HepG2 (cell line): ENCODE measurements around the gene ZNF773. TPM values are rescaled to one million over a fixed set of nuclear protein-coding genes. Genes with fewer than 3 reads are reported as not detected.
A peak's percentile ranks its signal among the peaks of the same experiment; 100 is the strongest.

ENCODE experiments used
- FOXA1 ChIP-seq, 2 experiments: fragments of 450-650 bp in 1 of 2; sonication (generic) in 1 of 2; formaldehyde crosslinking in 1 of 2; IDR thresholded peaks; 2 replicates each; pipeline versions ENCODE4 v1.4.0 to v1.6.1; 2016 to 2020; ENCODE audit warnings: missing genetic modification reagents in 1 of 2
- FOXA3 ChIP-seq: IDR thresholded peaks from 2 replicates; pipeline ENCODE4 v1.6.1; 2016; ENCODE audit warnings: missing genetic modification reagents, missing compliant biosample characterization
- FOXJ3 ChIP-seq: sonication (generic); formaldehyde crosslinking; IDR thresholded peaks from 2 replicates; pipeline ENCODE4 v1.4.0; 2020; ENCODE audit warnings: missing genetic modification reagents, mild to moderate bottlenecking, borderline replicate concordance
- FOXO1 ChIP-seq: sonication (generic); formaldehyde crosslinking; IDR thresholded peaks from 2 replicates; pipeline ENCODE4 v1.4.0; 2020; ENCODE audit warnings: missing genetic modification reagents
- HMG20B ChIP-seq: conservative IDR thresholded peaks from 2 replicates; pipeline ENCODE4 v1.6.1; 2016; ENCODE audit warnings: missing genetic modification reagents, missing compliant biosample characterization
- HOMEZ ChIP-seq: IDR thresholded peaks from 2 replicates; pipeline ENCODE4 v1.6.1; 2016; ENCODE audit warnings: low read depth
- PHF5A ChIP-seq: IDR thresholded peaks from one replicate; pipeline ENCODE4 v1.6.1; 2018; ENCODE audit warnings: low read depth, missing genetic modification reagents; ENCODE audit not compliant: unreplicated experiment
- POLR2AphosphoS2 ChIP-seq: IDR thresholded peaks from 2 replicates; pipeline ENCODE4 v1.6.1; 2011; ENCODE audit warnings: low read depth, low read length, improper control_type of control experiment
- RBAK ChIP-seq: sonication (generic); formaldehyde crosslinking; IDR thresholded peaks from 2 replicates; pipeline ENCODE4 v1.5.1; 2020; ENCODE audit warnings: mild to moderate bottlenecking, missing genetic modification reagents
- RBFOX2 ChIP-seq: fragments of 200-400 bp; formaldehyde crosslinking; IDR thresholded peaks from 2 replicates; pipeline ENCODE4 v1.6.1; 2017; ENCODE audit warnings: low read depth, mild to moderate bottlenecking, low read length
- SMC3 ChIP-seq: IDR thresholded peaks from 2 replicates; pipeline ENCODE4 v1.6.1; 2011; ENCODE audit warnings: low read length, improper control_type of control experiment
- TCF12 ChIP-seq, 2 experiments: fragments of 450-650 bp in 1 of 2; sonication (generic) in 1 of 2; formaldehyde crosslinking in 1 of 2; IDR thresholded peaks; 2 replicates each; pipeline versions ENCODE4 v1.6.1 to v1.8.0; 2017 to 2022; ENCODE audit warnings: antibody characterized with exemption in 1 of 2, mild to moderate bottlenecking in 1 of 2, missing genetic modification reagents in 1 of 2, moderate library complexity in 1 of 2
- WIZ ChIP-seq: sonication (generic); formaldehyde crosslinking; IDR thresholded peaks from 2 replicates; pipeline ENCODE4 v1.5.1; 2020; ENCODE audit warnings: mild to moderate bottlenecking, missing genetic modification reagents
- ZFP37 ChIP-seq: sonication (generic); formaldehyde crosslinking; IDR thresholded peaks from 2 replicates; pipeline ENCODE4 v1.4.0; 2020; ENCODE audit warnings: missing genetic modification reagents, borderline replicate concordance
- ZKSCAN8 ChIP-seq: IDR thresholded peaks from 2 replicates; pipeline ENCODE4 v1.6.1; 2016; ENCODE audit warnings: borderline replicate concordance, missing genetic modification reagents, missing compliant biosample characterization
- ZMYM4 ChIP-seq: sonication (generic); formaldehyde crosslinking; IDR thresholded peaks from 2 replicates; pipeline ENCODE4 v1.8.1; 2023; ENCODE audit warnings: mild to moderate bottlenecking, missing genetic modification reagents
- ZNF124 ChIP-seq: sonication (generic); formaldehyde crosslinking; IDR thresholded peaks from 2 replicates; pipeline ENCODE4 v1.4.0; 2020; ENCODE audit warnings: missing genetic modification reagents
- ZNF468 ChIP-seq: sonication (generic); formaldehyde crosslinking; IDR thresholded peaks from 2 replicates; pipeline ENCODE4 v1.8.0; 2022; ENCODE audit warnings: mild to moderate bottlenecking, moderate library complexity, missing genetic modification reagents
- ZNF496 ChIP-seq: sonication (generic); formaldehyde crosslinking; IDR thresholded peaks from 2 replicates; pipeline ENCODE4 v1.8.1; 2023; ENCODE audit warnings: mild to moderate bottlenecking, moderate library complexity, missing genetic modification reagents; ENCODE audit not compliant: insufficient replicate concordance
- ZNF530 ChIP-seq: sonication (generic); formaldehyde crosslinking; IDR thresholded peaks from 2 replicates; pipeline ENCODE4 v1.5.0; 2020; ENCODE audit warnings: low read depth, mild to moderate bottlenecking, missing genetic modification reagents
- ZNF703 ChIP-seq: sonication (generic); formaldehyde crosslinking; IDR thresholded peaks from 2 replicates; pipeline ENCODE4 v1.5.1; 2020; ENCODE audit warnings: missing genetic modification reagents, mild to moderate bottlenecking, moderate library complexity, borderline replicate concordance
- ZNF713 ChIP-seq: sonication (generic); formaldehyde crosslinking; IDR thresholded peaks from 2 replicates; pipeline ENCODE4 v1.4.0; 2020; ENCODE audit warnings: mild to moderate bottlenecking, missing genetic modification reagents
- ZNF782 ChIP-seq: sonication (generic); formaldehyde crosslinking; IDR thresholded peaks from 2 replicates; pipeline ENCODE4 v1.4.0; 2020; ENCODE audit warnings: missing genetic modification reagents, mild to moderate bottlenecking, borderline replicate concordance
- polyA plus RNA-seq, 8 experiments: library from polyadenylated mRNA; depleted of rRNA in 3 of 8; stranded (reverse) in 7 of 8; unstranded in 1 of 8; fragments of >200 nt; fragmentation: Illumina TruSeq in 4 of 8; extraction: Trizol in 4 of 8; gene quantifications; 2 replicates each; pipeline versions ENCODE4 v1.2.1 to v1.2.3, GENCODE V29; 2011 to 2016; ENCODE audit warnings: low read depth in 4 of 8, missing spikeins in 1 of 8, mixed read lengths in 1 of 8; ENCODE audit not compliant: insufficient read depth in 1 of 8
- total RNA-seq, 5 experiments: library from RNA; depleted of rRNA; stranded (reverse); fragments of >200 nt; fragmentation: Illumina TruSeq; extraction: Trizol; gene quantifications; 2 replicates each; pipeline ENCODE4 v1.2.3, GENCODE V29; 2016; ENCODE audit warnings: low read depth in 1 of 5
- TF ChIP-seq, protein P1 (sequence below): sonication (generic); formaldehyde crosslinking; IDR thresholded peaks from 2 replicates; pipeline ENCODE4 v1.4.0; 2020; ENCODE audit warnings: low read depth, mild to moderate bottlenecking, missing genetic modification reagents
- TF ChIP-seq, protein P2 (sequence below): sonication (generic); formaldehyde crosslinking; IDR thresholded peaks from 2 replicates; pipeline ENCODE4 v1.4.0; 2020; ENCODE audit warnings: missing genetic modification reagents, borderline replicate concordance

Gene ZNF773
- total and polyA plus RNA-seq, 2 of the 13 experiments (the other 11 are each of a cell fraction or from before 2014, with no cell fraction given): 5.7 to 6.7 TPM

DNA sequence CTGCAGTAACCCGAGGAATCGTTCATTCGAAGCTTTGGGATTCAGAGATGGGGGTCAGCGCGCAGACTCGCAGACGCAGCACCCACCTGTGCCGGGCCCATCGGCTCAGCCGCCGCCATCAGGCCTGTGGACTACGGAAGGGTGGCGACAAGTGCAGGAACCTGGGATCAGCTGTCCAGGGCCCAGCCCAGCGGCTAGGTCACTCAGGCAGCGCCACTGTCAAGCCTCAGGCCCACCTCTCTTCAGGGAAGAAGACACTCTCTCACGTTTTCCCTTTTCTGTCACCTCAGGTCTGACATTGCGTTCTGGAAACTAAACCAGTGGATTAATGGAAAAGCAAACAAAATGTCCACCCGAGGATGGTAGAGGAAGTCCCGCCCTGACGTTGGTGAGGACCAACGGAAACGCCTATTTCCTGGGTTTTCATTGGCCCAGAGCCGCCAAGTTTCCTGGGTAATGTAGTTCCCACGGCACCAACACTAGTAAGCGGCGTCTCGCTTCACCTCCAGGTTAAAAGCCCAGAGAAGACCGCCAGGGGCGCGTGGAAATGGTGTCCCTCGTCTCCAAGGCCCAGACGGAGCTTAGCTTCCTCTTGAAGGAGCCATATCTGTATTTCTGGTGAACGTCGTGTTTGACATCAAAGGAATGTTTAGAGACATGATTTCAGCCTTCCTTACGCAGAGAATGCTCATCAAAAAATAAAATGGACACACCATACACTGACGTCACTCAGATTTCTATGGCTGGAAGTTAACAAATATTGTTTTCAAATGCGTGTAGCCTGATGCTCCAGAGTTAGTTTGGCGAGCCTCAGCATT, 22.3 kb upstream of the ZNF773 start, which contains the start of gene ZNF772 (continued):
- TF ChIP-seq ZNF713 (CRISPR knock-in tag) (no peak), ZNF703 (CRISPR knock-in tag) (no peak), FOXO1 (CRISPR knock-in tag) (no peak; the same call in 1 of the 2 replicates), ZMYM4 (CRISPR knock-in tag) (peak; percentile 15; the same call in 1 of the 2 replicates), HMG20B (no peak), SMC3 (no peak), HOMEZ (CRISPR knock-in tag) (0 out of 2 replicates have a peak, but pooled peaks have one; percentile 16), ZFP37 (0 out of 2 replicates have a peak, but pooled peaks have one; percentile 17), RBFOX2 (peak; percentile 54; the same call in 1 of the 2 replicates), WIZ (CRISPR knock-in tag) (no peak), ZNF782 (CRISPR knock-in tag) (no peak), RBAK (CRISPR knock-in tag) (0 out of 2 replicates have a peak, but pooled peaks have one; percentile 14), FOXA3 (CRISPR knock-in tag) (peak; percentile 18; the same call in 1 of the 2 replicates), ZNF124 (CRISPR knock-in tag) (no peak), TCF12 (IDR thresholded peaks at IDR 0.05) (no peak), TCF12 (CRISPR knock-in tag; IDR thresholded peaks at IDR 0.05) (no peak), POLR2AphosphoS2 (no peak), FOXA1 (IDR thresholded peaks at IDR 0.05) (no peak), FOXA1 (CRISPR knock-in tag; IDR thresholded peaks at IDR 0.05) (0 out of 2 replicates have a peak, but pooled peaks have one; percentile 27), ZKSCAN8 (CRISPR knock-in tag) (no peak), ZNF496 (CRISPR knock-in tag) (no peak), ZNF468 (CRISPR knock-in tag) (no peak), ZNF530 (CRISPR knock-in tag) (no peak), FOXJ3 (CRISPR knock-in tag) (no peak), PHF5A (CRISPR knock-in tag) (no peak)
- TF ChIP-seq, protein P1, sequence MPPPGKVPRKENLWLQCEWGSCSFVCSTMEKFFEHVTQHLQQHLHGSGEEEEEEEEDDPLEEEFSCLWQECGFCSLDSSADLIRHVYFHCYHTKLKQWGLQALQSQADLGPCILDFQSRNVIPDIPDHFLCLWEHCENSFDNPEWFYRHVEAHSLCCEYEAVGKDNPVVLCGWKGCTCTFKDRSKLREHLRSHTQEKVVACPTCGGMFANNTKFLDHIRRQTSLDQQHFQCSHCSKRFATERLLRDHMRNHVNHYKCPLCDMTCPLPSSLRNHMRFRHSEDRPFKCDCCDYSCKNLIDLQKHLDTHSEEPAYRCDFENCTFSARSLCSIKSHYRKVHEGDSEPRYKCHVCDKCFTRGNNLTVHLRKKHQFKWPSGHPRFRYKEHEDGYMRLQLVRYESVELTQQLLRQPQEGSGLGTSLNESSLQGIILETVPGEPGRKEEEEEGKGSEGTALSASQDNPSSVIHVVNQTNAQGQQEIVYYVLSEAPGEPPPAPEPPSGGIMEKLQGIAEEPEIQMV: no peak
- TF ChIP-seq, protein P2, sequence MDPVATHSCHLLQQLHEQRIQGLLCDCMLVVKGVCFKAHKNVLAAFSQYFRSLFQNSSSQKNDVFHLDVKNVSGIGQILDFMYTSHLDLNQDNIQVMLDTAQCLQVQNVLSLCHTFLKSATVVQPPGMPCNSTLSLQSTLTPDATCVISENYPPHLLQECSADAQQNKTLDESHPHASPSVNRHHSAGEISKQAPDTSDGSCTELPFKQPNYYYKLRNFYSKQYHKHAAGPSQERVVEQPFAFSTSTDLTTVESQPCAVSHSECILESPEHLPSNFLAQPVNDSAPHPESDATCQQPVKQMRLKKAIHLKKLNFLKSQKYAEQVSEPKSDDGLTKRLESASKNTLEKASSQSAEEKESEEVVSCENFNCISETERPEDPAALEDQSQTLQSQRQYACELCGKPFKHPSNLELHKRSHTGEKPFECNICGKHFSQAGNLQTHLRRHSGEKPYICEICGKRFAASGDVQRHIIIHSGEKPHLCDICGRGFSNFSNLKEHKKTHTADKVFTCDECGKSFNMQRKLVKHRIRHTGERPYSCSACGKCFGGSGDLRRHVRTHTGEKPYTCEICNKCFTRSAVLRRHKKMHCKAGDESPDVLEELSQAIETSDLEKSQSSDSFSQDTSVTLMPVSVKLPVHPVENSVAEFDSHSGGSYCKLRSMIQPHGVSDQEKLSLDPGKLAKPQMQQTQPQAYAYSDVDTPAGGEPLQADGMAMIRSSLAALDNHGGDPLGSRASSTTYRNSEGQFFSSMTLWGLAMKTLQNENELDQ (CRISPR knock-in tag): no peak
